GM12878 (cell line): ENCODE data around the gene GLRX2. TPM values are rescaled to one million over a fixed set of nuclear protein-coding genes. Genes with fewer than 3 reads are reported as not detected.

Experiments
- BHLHE40 ChIP-seq, 2 experiments: fragments of 450-650 bp in 1 of 2; IDR thresholded peaks; 2 replicates each; pipeline ENCODE4 v1.6.1; 2011 to 2017; ENCODE audit warnings: low read depth in 2 of 2, borderline replicate concordance in 1 of 2, improper control_type of control experiment in 1 of 2, low read length in 1 of 2, mild to moderate bottlenecking in 1 of 2
- EGR1 ChIP-seq, 2 experiments: IDR thresholded peaks; 1 replicate in 1 of 2; 2 replicates in 1 of 2; pipeline ENCODE4 v1.6.1; 2011 to 2012; ENCODE audit warnings: low read depth in 2 of 2, low read length in 2 of 2, borderline replicate concordance in 1 of 2, mild to moderate bottlenecking in 1 of 2, moderate library complexity in 1 of 2
- ELK1 ChIP-seq: IDR thresholded peaks from 2 replicates; pipeline ENCODE4 v1.6.1; 2012; ENCODE audit warnings: low read depth, low read length, improper control_type of control experiment
- FOXK2 ChIP-seq: fragments of 450-650 bp; IDR thresholded peaks from 2 replicates; pipeline ENCODE4 v1.6.1; 2017; ENCODE audit warnings: mild to moderate bottlenecking, moderate library complexity
- HCFC1 ChIP-seq: fragments of 150-350 bp; IDR thresholded peaks from 2 replicates; pipeline ENCODE4 v1.6.1; 2014; ENCODE audit warnings: low read length
- IKZF2 ChIP-seq, 2 experiments: fragments of 450-650 bp; IDR thresholded peaks; 2 replicates each; pipeline ENCODE4 v1.6.1; 2017; ENCODE audit warnings: mild to moderate bottlenecking in 2 of 2, moderate library complexity in 2 of 2
- JUND ChIP-seq: IDR thresholded peaks from 2 replicates; pipeline ENCODE4 v1.6.1; 2012; ENCODE audit warnings: low read depth, mild to moderate bottlenecking, low read length, improper control_type of control experiment, moderate library complexity
- KDM1A ChIP-seq: fragments of 200-600 bp; sonication (generic); IDR thresholded peaks from 2 replicates; pipeline ENCODE4 v1.6.1; 2016; ENCODE audit warnings: borderline replicate concordance
- LARP7 ChIP-seq: fragments of 450-650 bp; IDR thresholded peaks from 2 replicates; pipeline ENCODE4 v1.6.1; 2017; ENCODE audit warnings: mild to moderate bottlenecking
- MLLT1 ChIP-seq: fragments of 450-650 bp; IDR thresholded peaks from 2 replicates; pipeline ENCODE4 v1.6.1; 2016; ENCODE audit warnings: mild to moderate bottlenecking
- MYC ChIP-seq: IDR thresholded peaks from 2 replicates; pipeline ENCODE4 v1.6.1; 2011; ENCODE audit warnings: mild to moderate bottlenecking, low read length, moderate library complexity, inconsistent platforms; ENCODE audit not compliant: insufficient read depth, insufficient replicate concordance, insufficient read length, severe bottlenecking
- PBX3 ChIP-seq: IDR thresholded peaks from 2 replicates; pipeline ENCODE4 v1.6.1; 2011; ENCODE audit warnings: mild to moderate bottlenecking, low read depth, low read length, moderate library complexity; ENCODE audit not compliant: insufficient replicate concordance
- RELB ChIP-seq: fragments of 450-650 bp; IDR thresholded peaks from 2 replicates; pipeline ENCODE4 v1.6.1; 2017; ENCODE audit warnings: low read depth, mild to moderate bottlenecking, moderate library complexity
- REST ChIP-seq: IDR thresholded peaks from 2 replicates; pipeline ENCODE4 v1.6.1; 2012; ENCODE audit warnings: mild to moderate bottlenecking, low read depth, low read length
- SMAD5 ChIP-seq: IDR thresholded peaks from 2 replicates; pipeline ENCODE4 v1.6.1; 2016; ENCODE audit warnings: antibody characterized with exemption, low read depth
- SMARCA5 ChIP-seq: fragments of 450-650 bp; IDR thresholded peaks from 2 replicates; pipeline ENCODE4 v1.6.1; 2017; ENCODE audit warnings: mild to moderate bottlenecking
- SMC3 ChIP-seq: IDR thresholded peaks from 2 replicates; pipeline ENCODE4 v1.6.1; 2011; ENCODE audit warnings: low read length, improper control_type of control experiment, borderline replicate concordance
- SP1 ChIP-seq: IDR thresholded peaks from one replicate; pipeline ENCODE4 v1.6.1; 2011; ENCODE audit warnings: low read depth, low read length
- TCF3 ChIP-seq: IDR thresholded peaks from 2 replicates; pipeline ENCODE4 v1.6.1; 2012; ENCODE audit warnings: low read depth, mild to moderate bottlenecking, low read length, borderline replicate concordance; ENCODE audit not compliant: insufficient read depth
- WRNIP1 ChIP-seq: IDR thresholded peaks from 2 replicates; pipeline ENCODE4 v1.6.1; 2011; ENCODE audit warnings: low read depth, low read length, improper control_type of control experiment, borderline replicate concordance
- polyA plus RNA-seq, 11 experiments: library from polyadenylated mRNA; depleted of rRNA in 4 of 11; unstranded in 6 of 11; stranded (reverse) in 5 of 11; fragments of >200 nt; fragmentation: Nextera tagmentation in 4 of 11; fragmentation: Illumina TruSeq in 1 of 11; extraction: Ambion mirVana in 4 of 11; extraction: Trizol in 1 of 11; gene quantifications; 1 replicate in 1 of 11; 2 replicates in 10 of 11; pipeline versions ENCODE4 v1.2.1 to v1.2.3, GENCODE V29; 2011 to 2016; ENCODE audit warnings: inconsistent platforms in 2 of 11, missing spikeins in 2 of 11, low read depth in 1 of 11
- total RNA-seq, 4 experiments: library from RNA; depleted of rRNA in 3 of 4; stranded (reverse); fragments of >200 nt in 3 of 4; fragmentation: Illumina TruSeq in 1 of 4; extraction: Trizol in 1 of 4; gene quantifications; 2 replicates each; pipeline versions ENCODE4 v1.2.1 to v1.2.3, GENCODE V29; 2013 to 2021

The GLRX2 gene
- total and polyA plus RNA-seq, 10 of the 15 experiments (the other 5 are each of a cell fraction or from before 2014, with no cell fraction given), result 5.5 to 67.6 (median 16.6) TPM

GRCh38 chr1:193104907-193105820 is at the start of gene GLRX2 (continued):
- TF ChIP-seq PBX3, result no peak
- TF ChIP-seq IKZF2 (IDR thresholded peaks at IDR 0.05), result no peak
- no peak for TF ChIP-seq SMAD5
- peak; percentile 26 for TF ChIP-seq SP1
- TF ChIP-seq RELB, result no peak
- TF ChIP-seq TCF3, result no peak
- TF ChIP-seq MLLT1, result no peak
- no peak; the same call in 1 of the 2 replicates for TF ChIP-seq SMARCA5
- no peak for TF ChIP-seq KDM1A
- TF ChIP-seq FOXK2, result no peak
- TF ChIP-seq ELK1, result no peak
- peak in 1 of 2 experiments; percentile 61; a peak in 1 of 3 replicates for TF ChIP-seq EGR1 (IDR thresholded peaks at IDR 0.05; ENCODE audit: borderline replicate concordance in 1 of 2, low read depth in 2 of 2, low read length in 2 of 2)
- TF ChIP-seq BHLHE40 (IDR thresholded peaks at IDR 0.05; ENCODE audit: borderline replicate concordance in 1 of 2, low read depth in 2 of 2, low read length in 1 of 2), result peak in 1 of 2 experiments; percentile 50; a peak in 2 of 4 replicates
- no peak for TF ChIP-seq MYC
- no peak; the same call in none of the 2 replicates for TF ChIP-seq LARP7
- TF ChIP-seq SMC3, result peak; percentile 4; the same call in 1 of the 2 replicates
- TF ChIP-seq WRNIP1, result no peak
- 0 out of 2 replicates have a peak, but pooled peaks have one; percentile 22 for TF ChIP-seq HCFC1
- no peak for TF ChIP-seq JUND
- TF ChIP-seq REST, result no peak
